Smooth muscle cell (in vitro differentiated cells): ENCODE measurements around the gene BRAF. TPM values are rescaled to one million over a fixed set of nuclear protein-coding genes. Genes with fewer than 3 reads are reported as not detected.

Experiments used
- DNase-seq: peaks from one replicate; lab custom pipeline; 2025; ENCODE audit not compliant: unreplicated experiment; lab: John Stamatoyannopoulos, UW
- H2AFZ ChIP-seq: fragments of 200-600 bp; sonication (generic); 2 replicates; pipeline ENCODE4 v1.6.0; 2016; ENCODE audit warnings: antibody characterized with exemption, low read depth, mild to moderate bottlenecking
- H3F3A ChIP-seq: fragments of 200-600 bp; sonication (generic); 2 replicates; pipeline ENCODE4 v1.6.0; 2017; ENCODE audit warnings: antibody characterized with exemption, low read depth
- H3K27ac ChIP-seq: fragments of 200-600 bp; sonication (generic); 2 replicates; pipeline ENCODE4 v1.5.1; 2016; ENCODE audit warnings: low read depth, mild to moderate bottlenecking
- H3K27me3 ChIP-seq: fragments of 200-600 bp; sonication (generic); 2 replicates; pipeline ENCODE4 v1.6.1; 2016; ENCODE audit warnings: low read depth, mild to moderate bottlenecking
- H3K36me3 ChIP-seq: fragments of 200-600 bp; sonication (generic); 2 replicates; pipeline ENCODE4 v1.5.1; 2016; ENCODE audit warnings: low read depth
- H3K4me1 ChIP-seq: fragments of 200-600 bp; sonication (generic); 2 replicates; pipeline ENCODE4 v1.5.1; 2016; ENCODE audit warnings: low read depth
- H3K4me2 ChIP-seq: fragments of 200-600 bp; sonication (generic); 2 replicates; pipeline ENCODE4 v1.6.0; 2016; ENCODE audit warnings: mild to moderate bottlenecking
- H3K4me3 ChIP-seq: fragments of 200-600 bp; sonication (generic); 2 replicates; pipeline ENCODE4 v1.5.1; 2016; ENCODE audit warnings: mild to moderate bottlenecking
- H3K79me2 ChIP-seq: fragments of 200-600 bp; sonication (generic); 2 replicates; pipeline ENCODE4 v1.6.0; 2016; ENCODE audit warnings: low read depth, mild to moderate bottlenecking
- H3K9ac ChIP-seq: fragments of 200-600 bp; sonication (generic); 2 replicates; pipeline ENCODE4 v1.6.0; 2016; ENCODE audit warnings: low read depth
- H3K9me3 ChIP-seq: fragments of 200-600 bp; sonication (generic); replicated peaks from 2 replicates; pipeline ENCODE4 v1.5.1; 2016; ENCODE audit warnings: low read depth
- H4K20me1 ChIP-seq: fragments of 200-600 bp; sonication (generic); 2 replicates; pipeline ENCODE4 v1.6.0; 2016; ENCODE audit warnings: low read depth
- CTCF ChIP-seq: fragments of 200-600 bp; sonication (generic); IDR thresholded peaks from 2 replicates; pipeline ENCODE4 v1.5.1; 2017; ENCODE audit warnings: borderline replicate concordance, mild to moderate bottlenecking, antibody characterized with exemption; ENCODE audit not compliant: insufficient read depth, poor library complexity, severe bottlenecking
- WGBS: methylation state at CpG from one replicate; pipeline ENCODE4 v1.1.7; 2016; ENCODE audit warnings: low lambda C conversion rate; 5-methylcytosine and 5-hydroxymethylcytosine counted together
- polyA plus RNA-seq: library from polyadenylated mRNA; unstranded; fragments of >200 nt; fragmentation: Nextera tagmentation; extraction: Ambion mirVana; gene quantifications from 2 replicates; pipeline ENCODE4 v1.2.1, GENCODE V29; 2016
- total RNA-seq: library from RNA; depleted of rRNA; stranded (reverse); fragments of >200 nt; gene quantifications from 2 replicates; pipeline ENCODE4 v1.2.3, GENCODE V29; 2014

BRAF gene
- total and polyA plus RNA-seq, 2 experiments from 2014 or later: 6.5 to 28.9 TPM

GRCh38 chr7:140724706-140725105, 200.0 kb downstream of the BRAF start:
- no peaks in the 10 kb centered on the region for H3K79me2 ChIP-seq
- H3K9ac ChIP-seq: no peak overlapping the region
- H3K4me1 ChIP-seq: peaks cover 6% of the 10 kb centered on the region
- H3K36me3 ChIP-seq: no peaks in the 10 kb centered on the region
- no peaks in the 10 kb centered on the region for H3F3A ChIP-seq
- H3K4me3 ChIP-seq: no peak overlapping the region
- H3K9me3 ChIP-seq: no peaks in the 10 kb centered on the region
- H3K27ac ChIP-seq: no peak overlapping the region
- 96% methylated on average over 1 of the region's 1 CpG for WGBS
- H2AFZ ChIP-seq: no peak overlapping the region
- no peak for TF ChIP-seq CTCF
- H3K27me3 ChIP-seq: no peaks in the 10 kb centered on the region
- H4K20me1 ChIP-seq: no peaks in the 10 kb centered on the region
- DNase-seq: no peak
- no peak overlapping the region for H3K4me2 ChIP-seq

- Histone ChIP-seq H3K79me2 (no peaks in the 10 kb centered on the region), H3K27me3 (no peaks in the 10 kb centered on the region), H4K20me1 (no peaks in the 10 kb centered on the region), H3K9me3 (no peaks in the 10 kb centered on the region), H3K4me3 (no peak overlapping the region), H3K4me1 (peaks cover 6% of the 10 kb centered on the region), H3F3A (no peaks in the 10 kb centered on the region), H3K36me3 (no peaks in the 10 kb centered on the region), H2AFZ (no peak overlapping the region), H3K4me2 (no peak overlapping the region), H3K9ac (no peak overlapping the region), H3K27ac (no peak overlapping the region)
- no peak for TF ChIP-seq CTCF
- no peak for DNase-seq
- WGBS: 92% methylated on average over 3 of the region's 3 CpGs
Measured at GRCh38 chr7:140723574-140723973, 201.2 kb downstream of the BRAF start.

GRCh38 chr7:140723006-140723405, 201.7 kb downstream of the BRAF start:
- no peak overlapping the region for H3K9ac ChIP-seq
- H3K27me3 ChIP-seq: no peaks in the 10 kb centered on the region
- TF ChIP-seq CTCF: no peak
- H3K4me3 ChIP-seq: no peak overlapping the region
- peaks cover 6% of the 10 kb centered on the region for H3K4me1 ChIP-seq
- no peaks in the 10 kb centered on the region for H3K9me3 ChIP-seq
- no peaks in the 10 kb centered on the region for H3K79me2 ChIP-seq
- H2AFZ ChIP-seq: no peak overlapping the region
- H3F3A ChIP-seq: no peaks in the 10 kb centered on the region
- no peaks in the 10 kb centered on the region for H3K36me3 ChIP-seq
- no peaks in the 10 kb centered on the region for H4K20me1 ChIP-seq
- H3K27ac ChIP-seq: no peak overlapping the region
- no peak overlapping the region for H3K4me2 ChIP-seq
- DNase-seq: no peak
- 98% methylated on average over 6 of the region's 6 CpGs for WGBS

GRCh38 chr7:140722254-140722653, 202.5 kb downstream of the BRAF start:
- Histone ChIP-seq H4K20me1 (no peaks in the 10 kb centered on the region), H3K27me3 (no peaks in the 10 kb centered on the region), H3K4me3 (no peak overlapping the region), H3K4me2 (no peak overlapping the region), H3K9me3 (no peaks in the 10 kb centered on the region), H3F3A (no peaks in the 10 kb centered on the region), H3K4me1 (no peaks in the 10 kb centered on the region), H3K36me3 (no peaks in the 10 kb centered on the region), H2AFZ (no peak overlapping the region), H3K27ac (no peak overlapping the region), H3K9ac (no peak overlapping the region), H3K79me2 (no peaks in the 10 kb centered on the region)
- TF ChIP-seq CTCF: no peak
- WGBS: 96% methylated on average over 1 of the region's 1 CpG
- no peak for DNase-seq
